Ishikawa (cell line): ENCODE results near the gene PLCB1.

ENCODE experiments used
- CEBPB ChIP-seq: IDR thresholded peaks from 2 replicates; pipeline ENCODE4 v1.6.1; 2012
- EGR1 ChIP-seq: IDR thresholded peaks from 2 replicates; pipeline ENCODE4 v1.6.1; 2012
- EP300 ChIP-seq: IDR thresholded peaks from 2 replicates; pipeline ENCODE4 v1.6.1; 2012; ENCODE audit warnings: borderline replicate concordance
- FOXM1 ChIP-seq: IDR thresholded peaks from 2 replicates; pipeline ENCODE4 v1.6.1; 2012; ENCODE audit warnings: low read depth, borderline replicate concordance
- RAD21 ChIP-seq: IDR thresholded peaks from 2 replicates; pipeline ENCODE4 v1.6.1; 2012; ENCODE audit warnings: low read depth
- REST ChIP-seq: IDR thresholded peaks from 2 replicates; pipeline ENCODE4 v1.6.1; 2012; ENCODE audit warnings: low read depth, mild to moderate bottlenecking
- TAF1 ChIP-seq: IDR thresholded peaks from 2 replicates; pipeline ENCODE4 v1.6.1; 2012; ENCODE audit warnings: low read depth, mild to moderate bottlenecking
- TEAD4 ChIP-seq: IDR thresholded peaks from 2 replicates; pipeline ENCODE4 v1.6.1; 2012
- YY1 ChIP-seq: IDR thresholded peaks from 2 replicates; pipeline ENCODE4 v1.6.1; 2012; ENCODE audit warnings: low read depth
- ZBTB7A ChIP-seq: IDR thresholded peaks from 2 replicates; pipeline ENCODE4 v1.6.1; 2012; ENCODE audit warnings: low read depth

GRCh38 chr20:8690074-8690473, 558.0 kb downstream of the PLCB1 start:
- no peak for TF ChIP-seq CEBPB
- TF ChIP-seq YY1, result no peak
- no peak for TF ChIP-seq TAF1
- no peak for TF ChIP-seq EP300
- TF ChIP-seq RAD21, result no peak
- TF ChIP-seq TEAD4, result no peak
- no peak for TF ChIP-seq REST
- no peak for TF ChIP-seq FOXM1
- no peak for TF ChIP-seq EGR1
- no peak for TF ChIP-seq ZBTB7A
